RPMI7951 (cell line): ENCODE measurements around the gene ACOX3. TPM values are rescaled to one million over a fixed set of nuclear protein-coding genes. Genes with fewer than 3 reads are reported as not detected.
"Not testable (repeated sequence)": the region's sequence is repeated elsewhere in the genome, so short reads cannot be mapped to it uniquely, and the experiment has no call there.

Source experiments
- DNase-seq: peaks from one replicate; pipeline ENCODE4 v3.0.0-alpha.2; 2012; ENCODE audit warnings: low read depth
- total RNA-seq: library from RNA; depleted of rRNA; stranded (reverse); fragments of >200 nt; shearing (Covaris generic); gene quantifications from 2 replicates; pipeline ENCODE4 v1.2.3, GENCODE V29; 2014

Gene ACOX3
- total RNA-seq, 1 experiment from 2014 or later, result 10.7 TPM

DNA sequence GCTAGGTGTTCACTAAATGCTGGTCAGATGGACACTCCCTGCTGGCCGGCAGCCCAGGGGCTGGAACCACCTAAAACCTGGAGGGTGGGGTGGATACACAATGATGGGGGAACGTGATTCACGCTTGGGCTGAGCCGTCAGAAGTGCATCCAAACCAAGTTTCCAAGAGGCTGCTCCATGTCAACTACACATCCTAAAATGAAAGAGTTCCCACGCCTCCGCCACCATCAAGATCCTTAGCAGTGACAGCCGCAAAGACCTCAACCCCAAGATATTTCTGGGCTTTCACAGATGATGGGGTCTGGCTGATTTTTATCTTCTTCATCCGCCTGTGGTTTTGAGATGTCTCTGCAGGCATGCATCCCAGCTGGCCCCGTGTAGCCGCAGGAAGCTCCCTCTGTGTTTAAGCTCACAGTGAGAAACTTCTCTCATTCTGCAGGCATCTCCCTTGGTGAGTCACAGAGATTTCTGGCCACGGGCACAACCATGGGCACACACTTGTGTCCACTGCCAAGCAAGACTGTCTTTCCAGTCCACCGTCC lies 86.5 kb downstream of the ACOX3 start:
- DNase-seq, result peak; percentile 98

DNA sequence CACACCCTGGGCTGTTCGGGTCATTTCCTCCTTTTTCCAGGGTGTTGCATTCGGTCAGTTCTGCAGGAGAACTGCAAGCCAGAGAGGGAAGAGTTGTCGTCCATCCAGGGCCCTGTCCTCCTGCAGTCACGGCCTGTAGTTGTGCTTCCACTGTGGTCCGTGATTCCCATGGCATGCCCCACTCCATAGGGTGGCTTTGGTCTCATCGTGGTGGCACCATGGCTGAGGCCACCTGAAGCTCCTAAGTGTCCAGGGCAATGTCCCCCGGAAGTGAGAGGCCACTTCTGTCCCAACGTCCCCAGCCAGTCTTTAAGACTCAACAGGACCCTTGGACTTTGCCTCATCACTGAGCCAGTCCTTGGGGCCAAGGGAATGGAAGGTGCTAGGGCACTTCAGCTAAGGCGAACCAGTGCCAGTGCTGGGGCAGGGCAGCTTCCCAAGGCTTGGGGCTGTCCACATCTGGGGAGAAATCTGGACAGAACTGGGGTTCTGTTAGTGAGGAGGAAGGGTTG lies 87.3 kb downstream of the ACOX3 start:
- no peak for DNase-seq

DNA sequence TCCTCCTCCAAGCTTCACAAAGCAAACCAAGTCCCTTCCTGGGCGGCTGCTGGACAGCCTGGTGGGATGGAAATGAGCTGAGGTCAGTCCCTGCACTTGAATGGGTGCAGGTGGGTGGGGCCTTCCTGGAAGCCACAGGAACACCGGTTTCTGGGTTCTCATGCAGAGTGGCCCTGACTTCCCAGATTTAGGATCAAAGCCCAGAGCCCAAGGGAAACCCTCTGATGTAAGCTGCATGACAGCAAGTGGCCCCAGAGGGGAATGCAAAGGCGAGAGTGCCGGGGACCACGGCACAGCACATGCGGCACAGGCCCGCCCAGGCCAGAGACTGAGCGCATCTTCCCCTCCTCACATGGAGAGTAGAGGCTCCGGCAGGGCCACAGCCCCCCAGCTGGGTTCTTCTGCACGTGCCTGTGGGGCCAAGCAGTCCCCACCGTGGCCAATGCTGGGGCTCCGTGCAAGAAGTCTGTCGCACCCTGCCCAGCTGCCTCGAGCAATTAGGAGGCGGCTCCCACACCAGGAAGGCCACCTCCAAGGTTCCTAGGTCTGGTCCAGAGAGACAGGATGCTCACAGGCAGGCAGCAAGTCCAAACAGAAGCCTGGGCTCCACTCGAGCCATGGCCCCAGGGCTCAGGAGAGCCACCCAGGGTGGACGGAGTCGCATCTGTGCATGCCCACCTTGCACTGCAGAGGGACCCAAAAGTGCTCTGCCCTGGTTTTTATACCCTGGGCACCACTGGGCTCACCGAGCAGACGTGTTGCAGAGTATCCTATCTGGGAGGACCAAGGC lies 88.0 kb downstream of the ACOX3 start:
- DNase-seq, result no peak

DNA sequence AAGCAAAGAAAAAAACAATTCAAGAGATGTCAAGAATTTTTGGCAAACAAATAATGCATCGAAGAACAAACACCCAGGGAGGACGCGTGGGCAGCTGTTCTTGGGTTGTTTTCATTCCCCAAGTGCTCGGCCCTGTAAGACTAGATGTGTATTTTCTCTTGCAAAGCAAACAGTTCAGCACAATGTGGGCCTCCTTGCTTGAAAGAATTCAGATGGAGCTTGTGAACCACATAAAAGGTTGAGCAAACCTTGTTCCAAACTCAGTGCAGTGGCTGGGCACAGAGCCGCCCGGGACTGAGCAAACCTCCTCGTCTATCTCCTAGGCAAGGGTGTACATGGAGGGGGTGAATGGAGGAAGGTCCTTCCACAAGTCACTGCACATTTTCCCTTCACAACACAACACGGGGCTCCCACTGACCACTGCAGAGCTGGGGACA lies 88.6 kb downstream of the ACOX3 start:
- no peak for DNase-seq

DNA sequence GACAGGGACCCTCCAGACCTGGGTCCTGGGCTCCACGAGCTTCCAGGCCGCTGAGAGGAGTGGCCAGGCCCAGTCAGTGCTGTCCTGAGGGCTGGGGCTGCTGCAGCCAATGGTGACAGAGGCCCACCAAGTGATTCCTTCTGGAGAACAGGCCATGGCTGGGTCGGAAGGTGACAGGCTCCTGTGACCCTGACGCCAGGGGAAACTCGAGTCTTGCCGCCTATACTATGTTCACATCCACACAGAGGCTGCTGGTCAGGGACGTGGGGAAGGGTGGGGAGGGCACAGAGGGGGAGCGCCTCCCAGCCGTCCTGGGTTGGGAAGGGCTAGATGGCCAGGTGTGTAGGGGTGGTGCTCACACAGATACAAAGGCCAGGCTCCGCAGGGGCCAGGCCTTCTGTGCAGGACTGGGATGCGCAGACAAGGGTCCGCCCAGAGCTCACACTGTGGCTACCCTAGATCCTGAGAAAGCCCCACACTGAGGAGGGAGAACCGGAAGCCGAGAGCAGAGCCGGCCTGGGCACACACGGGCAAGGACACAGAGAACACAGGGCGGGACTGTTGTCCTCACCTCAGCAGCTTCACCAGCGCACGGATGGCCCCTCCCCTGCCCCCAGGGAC lies 89.6 kb downstream of the ACOX3 start:
- DNase-seq, result no peak

DNA sequence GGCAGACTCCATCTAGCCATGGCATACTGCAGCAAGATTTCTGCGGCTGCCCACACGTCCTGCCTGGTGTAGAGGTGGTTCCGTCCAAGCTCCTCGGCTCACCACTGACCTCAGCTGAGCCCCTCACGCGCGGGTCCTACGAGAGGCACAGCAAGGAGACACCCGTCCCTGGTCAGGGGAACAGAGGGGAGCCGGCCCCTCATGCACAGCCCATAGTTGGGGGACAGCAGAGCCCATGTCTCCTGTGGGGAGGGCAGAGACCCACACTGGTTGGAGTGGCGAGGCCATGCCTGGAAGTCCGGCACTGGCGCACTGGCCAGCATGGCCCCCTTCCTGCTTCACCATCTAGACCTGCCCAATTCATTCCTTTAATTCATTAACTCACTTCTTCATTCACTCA lies 90.2 kb downstream of the ACOX3 start:
- no peak for DNase-seq

DNA sequence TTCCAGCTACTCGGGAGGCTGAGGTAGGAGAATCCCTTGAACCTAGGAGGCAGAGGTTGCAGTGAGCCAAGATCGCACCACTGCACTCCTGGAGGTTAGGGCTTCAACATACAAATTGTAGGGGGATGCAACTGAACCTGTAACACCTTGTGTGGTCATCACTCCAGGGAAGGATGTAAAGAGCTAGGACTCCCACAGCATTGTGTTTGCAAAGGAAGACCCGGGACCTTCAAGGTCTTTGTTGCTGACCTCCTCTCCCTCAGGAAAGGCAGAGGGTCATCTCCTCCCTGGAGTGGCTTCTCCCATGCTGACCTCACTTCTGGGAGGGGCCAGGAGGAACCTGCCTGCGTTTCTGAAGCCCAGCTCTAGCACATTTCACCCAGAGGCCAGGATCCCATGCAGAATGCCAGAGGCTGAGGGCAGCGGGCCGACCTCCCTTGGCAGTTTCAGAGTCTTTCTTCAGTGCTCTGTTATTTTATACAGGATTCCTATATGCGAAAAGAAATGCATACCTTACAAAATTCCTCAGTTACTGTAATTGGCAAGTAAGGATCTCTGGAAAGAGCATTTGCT lies 90.8 kb downstream of the ACOX3 start:
- no peak for DNase-seq

DNA sequence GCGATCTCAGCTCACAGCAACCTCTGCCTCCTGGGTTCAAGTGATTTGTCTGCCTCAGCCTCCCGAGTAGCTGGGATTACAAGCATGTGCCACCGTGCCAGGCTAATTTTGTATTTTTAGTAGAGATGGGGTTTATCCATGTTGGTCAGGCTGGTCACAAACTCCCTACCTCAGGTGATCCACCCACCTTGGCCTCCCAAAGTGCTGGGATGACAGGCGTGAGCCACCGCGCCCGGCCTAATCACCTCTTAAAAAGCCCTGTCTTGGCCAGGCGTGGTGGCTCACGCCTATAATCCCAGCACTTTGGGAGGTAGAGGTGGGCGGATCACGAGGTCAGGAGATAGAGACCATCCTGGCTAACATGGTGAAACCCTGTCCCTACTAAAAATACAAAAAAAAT lies 91.3 kb downstream of the ACOX3 start:
- DNase-seq, result not testable (repeated sequence)

DNA sequence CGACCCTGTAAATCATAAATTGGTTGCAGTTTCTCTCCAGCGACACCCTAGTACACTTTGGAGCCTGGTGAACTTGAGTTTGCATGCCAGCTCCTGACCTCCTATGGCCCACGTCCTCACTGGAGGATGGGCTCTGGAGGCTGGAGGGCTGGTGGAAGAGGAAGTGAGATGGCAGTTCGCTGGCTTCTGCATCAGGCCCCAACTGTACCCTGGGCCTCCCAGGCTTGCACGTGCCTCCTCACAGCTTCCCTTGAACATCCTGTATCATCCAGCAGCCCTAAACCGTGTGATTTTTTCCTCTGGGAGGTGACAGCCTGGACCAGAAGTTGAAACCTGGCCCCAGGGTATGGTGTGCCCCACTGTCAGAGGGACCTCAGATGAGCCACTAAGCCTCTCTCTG lies 92.5 kb downstream of the ACOX3 start:
- no peak for DNase-seq

DNA sequence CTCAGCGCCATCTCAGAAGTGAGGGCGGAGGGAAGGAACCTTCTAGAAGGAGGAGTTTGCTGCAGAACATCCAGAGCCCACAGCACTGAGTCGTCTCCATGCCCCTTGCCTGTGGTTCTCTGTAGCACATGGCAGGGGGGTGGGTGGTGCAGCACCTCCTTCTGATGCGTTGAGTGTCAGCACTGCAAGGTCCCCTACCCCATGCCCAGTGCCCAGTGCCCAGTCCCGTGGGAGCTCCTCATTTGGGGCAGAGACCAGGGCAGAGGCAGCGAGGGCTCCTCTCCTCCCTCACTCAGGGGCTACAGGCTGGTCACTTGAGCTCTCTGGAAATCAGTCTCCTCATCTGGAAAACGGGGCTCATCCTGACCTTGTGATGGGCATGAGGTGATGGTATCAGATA lies 92.9 kb downstream of the ACOX3 start:
- no peak for DNase-seq

DNA sequence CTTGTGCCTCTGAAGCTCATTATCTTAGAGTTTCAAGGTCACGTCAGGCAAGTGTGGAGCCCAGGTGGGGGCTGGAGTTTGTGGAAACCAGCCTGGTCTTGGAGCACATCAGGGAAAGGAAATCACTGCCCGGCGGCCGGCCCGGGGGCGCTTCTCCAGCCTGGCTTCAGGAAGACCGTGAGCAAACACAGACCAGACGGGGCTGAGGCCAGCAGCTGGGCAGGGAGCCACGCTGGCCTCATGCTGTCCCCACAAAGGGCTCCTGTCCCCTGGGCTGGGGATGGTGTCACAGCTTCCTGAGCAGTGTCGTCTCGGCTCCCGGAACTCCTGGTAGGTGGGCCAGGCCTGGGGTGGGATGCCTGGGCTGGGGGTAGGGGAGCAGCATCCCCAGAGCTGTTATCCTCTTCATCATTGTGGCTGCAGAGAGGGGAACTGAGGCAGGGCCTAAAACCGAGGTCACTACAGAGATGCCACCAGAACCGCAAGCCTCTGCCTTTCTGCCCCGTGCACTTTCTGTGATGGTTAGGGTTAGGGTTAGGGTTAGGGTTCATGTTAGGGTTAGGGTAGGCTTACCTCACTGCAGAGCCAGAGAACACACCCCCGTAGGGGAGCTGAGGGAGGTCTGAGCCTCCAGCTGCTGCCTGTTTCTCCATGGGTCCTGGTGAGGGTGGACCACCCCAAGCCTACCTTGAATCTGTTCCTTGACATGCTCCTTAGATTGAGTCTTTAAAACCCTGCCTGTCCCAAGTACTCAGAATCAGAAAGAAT lies 93.5 kb downstream of the ACOX3 start:
- DNase-seq, result no peak

DNA sequence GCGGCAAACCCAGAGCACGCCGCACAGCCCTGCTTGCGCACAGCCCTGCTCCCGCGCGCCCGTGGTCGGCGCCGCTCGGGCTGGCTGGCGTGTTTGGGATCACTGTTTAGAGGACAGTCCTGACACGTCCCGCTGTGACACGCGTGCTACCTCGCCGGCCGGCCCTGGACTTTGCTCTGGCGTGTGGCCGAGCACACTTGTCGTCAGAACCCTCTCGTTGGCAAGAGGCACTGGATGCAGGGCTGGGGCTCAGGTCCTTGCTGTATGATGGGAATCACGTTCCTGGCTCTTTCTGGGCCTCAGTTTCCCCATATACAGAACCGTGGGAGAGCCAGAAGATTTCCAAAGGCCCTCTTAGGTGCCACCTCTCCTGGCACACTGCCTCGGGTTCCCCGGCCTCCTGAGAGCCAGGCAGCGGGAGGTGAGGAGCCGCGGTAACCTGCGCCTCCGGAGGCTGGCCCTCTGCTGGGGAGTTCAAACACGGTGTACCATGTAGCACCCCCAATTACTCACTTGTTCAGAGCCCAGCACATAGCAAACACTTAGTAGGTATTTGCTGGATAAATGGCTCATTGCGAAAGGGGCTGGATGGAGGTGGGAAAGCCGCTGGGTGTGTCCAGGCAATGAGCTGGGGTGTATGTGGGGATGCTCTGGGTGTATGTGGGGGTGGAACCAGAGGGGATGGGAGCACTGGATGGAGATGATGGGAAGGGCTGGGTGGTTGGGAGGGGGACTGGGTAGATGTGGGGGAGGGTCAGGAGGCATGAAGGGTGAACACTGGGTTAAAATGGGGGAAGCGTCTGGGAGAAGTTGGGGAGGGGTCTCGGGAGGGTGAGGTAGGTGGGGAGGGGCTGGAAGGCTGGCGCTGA lies 94.3 kb downstream of the ACOX3 start:
- no peak for DNase-seq

DNA sequence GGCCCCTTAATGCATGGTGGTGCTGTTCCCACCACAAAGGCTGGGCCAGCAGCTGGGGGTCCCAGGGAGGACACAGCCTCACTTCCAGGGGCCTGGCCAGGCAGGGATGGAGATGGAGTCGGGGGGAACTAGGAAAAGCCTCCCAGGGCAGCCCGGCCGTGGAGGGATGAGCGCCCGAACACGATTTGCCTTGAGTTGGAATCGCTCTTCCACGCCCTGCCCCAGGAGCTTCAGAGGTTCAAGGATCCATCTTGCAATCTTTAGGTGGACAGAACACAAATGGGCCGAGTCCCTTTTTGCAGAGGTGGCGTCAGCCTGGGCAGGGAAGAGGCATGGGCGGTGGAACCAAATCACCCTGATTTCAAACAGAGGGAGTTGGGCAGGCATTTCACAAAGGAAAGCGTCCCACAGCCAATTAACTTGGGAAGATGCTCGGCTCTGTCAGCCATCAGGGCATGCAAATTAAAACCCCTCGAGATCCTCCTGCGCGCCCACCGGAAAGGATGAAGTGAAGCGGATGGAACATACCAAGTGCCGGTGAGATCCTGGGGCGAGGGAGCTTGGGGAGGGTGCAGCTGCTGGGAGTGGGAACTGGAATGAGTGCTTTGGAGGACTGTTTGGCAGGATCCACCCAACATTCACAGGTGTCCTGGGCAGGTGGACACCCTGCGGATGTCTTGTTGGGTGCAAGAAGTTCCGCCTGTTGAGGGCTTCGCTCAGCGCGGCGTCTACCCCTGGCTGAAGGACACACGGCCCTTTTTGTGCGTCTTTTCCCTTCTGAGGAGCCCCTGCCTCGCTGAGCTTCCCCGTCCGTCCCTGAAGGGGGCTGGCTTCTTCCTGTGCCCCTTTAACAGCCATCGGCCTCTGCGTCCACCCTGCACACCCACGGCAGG lies 95.2 kb downstream of the ACOX3 start:
- no peak for DNase-seq

DNA sequence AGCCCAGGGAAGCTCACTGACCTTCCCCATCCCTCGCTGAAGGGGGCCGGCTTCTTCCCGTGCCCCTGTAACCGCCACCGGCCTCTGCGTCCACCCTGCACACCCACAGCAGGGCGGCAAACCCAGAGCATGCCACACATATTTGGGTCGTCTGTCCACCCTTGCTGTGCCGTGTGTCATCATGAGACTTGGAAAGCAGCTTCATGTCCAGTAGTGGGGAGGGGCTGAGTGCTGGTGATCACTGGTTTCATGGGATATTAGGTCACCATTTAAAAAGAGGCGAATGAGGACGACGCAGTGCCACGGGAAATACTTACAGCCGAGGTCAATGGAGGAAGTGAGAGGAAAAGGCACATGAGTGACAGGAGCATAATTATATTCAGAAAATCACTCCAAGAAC lies 96.1 kb downstream of the ACOX3 start:
- no peak for DNase-seq

DNA sequence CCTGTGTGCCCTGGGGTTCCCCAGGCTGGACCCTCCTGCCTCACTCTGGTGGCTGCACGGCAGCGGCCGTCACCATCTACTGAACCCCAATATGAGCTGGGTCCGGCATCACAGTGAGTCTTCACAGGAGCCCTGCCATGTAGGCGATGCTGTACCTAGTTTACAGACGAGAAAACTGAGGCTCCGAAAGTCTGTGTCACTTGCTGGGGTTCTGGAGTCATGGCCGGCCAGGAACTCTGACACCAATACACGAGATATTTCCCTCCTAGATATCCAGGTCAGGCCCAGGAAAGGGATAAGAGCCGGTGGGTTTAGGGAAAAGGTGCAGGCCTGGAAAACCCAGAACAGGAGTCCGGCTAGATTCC lies 96.6 kb downstream of the ACOX3 start:
- no peak for DNase-seq

DNA sequence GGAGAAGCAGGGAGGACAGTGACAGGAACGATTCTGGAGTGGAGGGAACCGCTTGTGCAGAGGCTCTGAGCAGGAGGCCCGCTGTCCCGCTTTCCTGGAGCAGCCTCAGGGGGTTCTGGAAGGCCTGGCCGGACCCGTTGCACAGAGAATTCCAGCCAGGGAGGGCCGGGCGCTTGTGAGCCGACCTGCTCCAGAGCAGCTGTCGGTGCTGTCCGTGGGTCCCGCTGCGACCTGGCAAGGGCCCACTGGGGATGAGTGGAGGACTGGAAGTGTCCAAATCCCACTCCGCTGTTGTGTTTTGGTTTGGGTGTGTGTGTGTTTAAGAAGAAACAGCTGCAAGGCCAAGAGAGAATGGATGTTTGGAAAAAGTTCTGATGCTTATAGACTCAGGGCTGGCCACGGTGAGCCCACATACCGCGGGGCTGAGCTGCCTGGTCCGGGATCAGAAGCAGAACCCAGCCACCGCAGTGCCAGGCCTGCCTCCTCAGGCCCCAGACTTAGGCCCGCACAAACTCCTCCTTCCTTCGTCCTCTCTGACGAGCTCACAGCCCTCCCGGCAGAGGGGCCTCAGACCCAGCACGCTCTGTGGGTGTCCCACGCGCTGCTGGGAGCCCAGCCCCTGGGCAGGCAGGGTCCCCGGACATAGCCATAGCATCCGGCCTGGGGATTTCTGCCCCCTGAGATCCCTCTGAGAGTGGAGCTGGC lies 97.1 kb downstream of the ACOX3 start:
- no peak for DNase-seq

DNA sequence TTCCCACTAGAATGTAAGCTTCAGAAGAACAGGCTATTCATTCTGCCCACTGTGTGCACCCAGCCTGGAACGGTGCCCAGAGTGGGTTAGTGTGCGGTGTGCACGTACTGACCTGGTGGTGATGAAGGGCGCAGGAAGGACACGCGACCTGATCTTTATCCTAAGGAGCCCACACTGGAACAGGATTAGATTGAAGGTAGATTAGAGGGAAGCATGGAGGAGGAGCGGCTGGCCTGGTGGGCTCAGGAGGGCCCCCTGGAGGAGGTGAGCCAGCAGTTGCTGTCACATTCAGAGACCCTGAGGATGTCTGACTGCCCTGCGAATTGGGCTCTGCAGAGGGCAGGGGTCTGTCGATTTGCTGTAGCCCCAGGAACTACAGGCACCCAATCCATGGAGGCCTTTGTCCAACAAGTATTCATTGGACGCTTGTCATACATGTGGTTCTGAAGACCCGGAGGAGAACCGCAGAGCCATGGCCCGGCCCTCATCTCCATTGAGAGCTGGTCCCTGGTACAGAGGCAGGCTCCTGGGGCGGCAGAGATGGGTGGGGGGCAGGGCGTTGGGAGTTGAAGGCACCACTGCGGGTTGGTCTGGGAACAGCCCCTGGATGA lies 97.8 kb downstream of the ACOX3 start:
- no peak for DNase-seq

DNA sequence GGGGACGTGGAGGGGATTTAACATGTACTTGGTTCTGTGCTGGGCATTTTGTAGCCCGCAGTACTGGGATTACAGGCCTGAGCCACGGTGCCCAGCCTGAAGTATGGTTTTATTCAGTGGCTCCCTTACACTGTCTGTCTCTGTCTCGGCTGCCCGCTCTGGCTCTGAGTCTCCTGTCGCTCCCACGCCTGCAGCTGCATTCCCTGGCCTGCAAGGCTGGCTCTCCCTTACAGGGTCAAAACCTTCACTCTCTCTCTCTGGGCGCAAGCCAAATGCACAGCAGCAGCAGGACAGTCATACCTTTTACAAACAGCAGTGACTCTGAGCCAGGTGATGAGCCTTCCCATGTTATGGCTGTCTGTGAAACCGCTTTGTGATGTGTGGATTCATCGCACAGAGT lies 98.8 kb downstream of the ACOX3 start:
- DNase-seq, result no peak

DNA sequence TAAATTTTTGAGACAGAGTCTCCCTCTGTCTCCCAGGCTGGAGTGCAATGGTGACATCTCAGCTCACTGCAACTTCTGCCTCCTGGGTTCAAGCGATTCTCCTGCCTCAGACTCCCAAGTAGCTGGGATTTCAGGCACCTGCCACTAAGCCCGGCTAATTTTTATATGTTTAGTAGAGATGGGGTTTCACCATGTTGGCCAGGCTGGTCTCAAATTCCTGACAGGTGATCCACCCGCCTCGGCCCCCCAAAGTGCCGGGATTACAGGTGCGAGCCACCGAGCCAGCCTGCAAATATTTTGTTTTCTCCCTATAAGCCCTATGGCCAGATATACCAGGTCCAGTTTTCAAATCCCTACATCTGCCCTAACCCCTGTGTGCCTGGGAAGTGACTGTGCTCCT lies 99.2 kb downstream of the ACOX3 start:
- DNase-seq, result not testable (repeated sequence)
